HepG2 (cell line): Measurements from ENCODE around the gene EXOC7. TPM values are rescaled to one million over a fixed set of nuclear protein-coding genes. Genes with fewer than 3 reads are reported as not detected.
A peak's percentile ranks its signal among the peaks of the same experiment; 100 is the strongest.

Experiments
- CCDC6 ChIP-seq: sonication (generic); formaldehyde crosslinking; IDR thresholded peaks from 2 replicates; pipeline ENCODE4 v1.8.1; 2022; ENCODE audit warnings: mild to moderate bottlenecking, missing genetic modification reagents, moderate library complexity
- FOXA1 ChIP-seq, 2 experiments: fragments of 450-650 bp in 1 of 2; sonication (generic) in 1 of 2; formaldehyde crosslinking in 1 of 2; IDR thresholded peaks; 2 replicates each; pipeline versions ENCODE4 v1.4.0 to v1.6.1; 2016 to 2020; ENCODE audit warnings: missing genetic modification reagents in 1 of 2
- HNRNPLL ChIP-seq: fragments of 200-400 bp; formaldehyde crosslinking; IDR thresholded peaks from 2 replicates; pipeline ENCODE4 v1.6.1; 2017; ENCODE audit warnings: mild to moderate bottlenecking, low read depth, low read length; ENCODE audit not compliant: poor library complexity, severe bottlenecking
- LBX2 ChIP-seq: sonication (generic); formaldehyde crosslinking; IDR thresholded peaks from 2 replicates; pipeline ENCODE4 v1.5.0; 2020; ENCODE audit warnings: missing genetic modification reagents, mild to moderate bottlenecking, borderline replicate concordance
- MEF2D ChIP-seq: sonication (generic); formaldehyde crosslinking; IDR thresholded peaks from 2 replicates; pipeline ENCODE4 v1.5.1; 2020; ENCODE audit warnings: mild to moderate bottlenecking, missing genetic modification reagents
- RAD21 ChIP-seq: fragments of 450-650 bp; formaldehyde crosslinking; IDR thresholded peaks from 2 replicates; pipeline ENCODE4 v1.5.0; 2020; ENCODE audit warnings: mild to moderate bottlenecking
- TAF1 ChIP-seq: sonication (generic); formaldehyde crosslinking; IDR thresholded peaks from 2 replicates; pipeline ENCODE4 v1.4.0; 2020; ENCODE audit warnings: missing genetic modification reagents
- THAP11 ChIP-seq: IDR thresholded peaks from 2 replicates; pipeline ENCODE4 v1.6.1; 2016; ENCODE audit warnings: missing biosample characterization, missing genetic modification reagents
- TSC22D2 ChIP-seq: sonication (generic); formaldehyde crosslinking; IDR thresholded peaks from 2 replicates; pipeline ENCODE4 v1.5.1; 2020; ENCODE audit warnings: missing genetic modification reagents, mild to moderate bottlenecking, borderline replicate concordance
- YEATS4 ChIP-seq: sonication (generic); formaldehyde crosslinking; IDR thresholded peaks from 2 replicates; pipeline ENCODE4 v1.4.0; 2020; ENCODE audit warnings: missing genetic modification reagents, borderline replicate concordance
- ZBTB25 ChIP-seq: IDR thresholded peaks from 2 replicates; pipeline ENCODE4 v1.6.1; 2018; ENCODE audit warnings: missing genetic modification reagents
- ZBTB37 ChIP-seq: sonication (generic); formaldehyde crosslinking; IDR thresholded peaks from 2 replicates; pipeline ENCODE4 v1.4.0; 2020; ENCODE audit warnings: mild to moderate bottlenecking, missing genetic modification reagents
- ZNF280B ChIP-seq: sonication (generic); formaldehyde crosslinking; IDR thresholded peaks from 2 replicates; pipeline ENCODE4 v1.5.0; 2020; ENCODE audit warnings: missing genetic modification reagents, mild to moderate bottlenecking, borderline replicate concordance
- ZNF354B ChIP-seq: sonication (generic); formaldehyde crosslinking; IDR thresholded peaks from 2 replicates; pipeline ENCODE4 v1.8.0; 2022; ENCODE audit warnings: mild to moderate bottlenecking, missing genetic modification reagents
- ZNF589 ChIP-seq: sonication (generic); formaldehyde crosslinking; conservative IDR thresholded peaks from 2 replicates; pipeline ENCODE4 v1.8.0; 2022; ENCODE audit warnings: mild to moderate bottlenecking, moderate library complexity, missing genetic modification reagents
- ZNF646 ChIP-seq: sonication (generic); formaldehyde crosslinking; IDR thresholded peaks from 2 replicates; pipeline ENCODE4 v1.9.0; 2021; ENCODE audit warnings: mild to moderate bottlenecking, missing genetic modification reagents
- polyA plus RNA-seq, 8 experiments: library from polyadenylated mRNA; depleted of rRNA in 3 of 8; stranded (reverse) in 7 of 8; unstranded in 1 of 8; fragments of >200 nt; fragmentation: Illumina TruSeq in 4 of 8; extraction: Trizol in 4 of 8; gene quantifications; 2 replicates each; pipeline versions ENCODE4 v1.2.1 to v1.2.3, GENCODE V29; 2011 to 2016; ENCODE audit warnings: low read depth in 4 of 8, missing spikeins in 1 of 8, mixed read lengths in 1 of 8; ENCODE audit not compliant: insufficient read depth in 1 of 8
- total RNA-seq, 5 experiments: library from RNA; depleted of rRNA; stranded (reverse); fragments of >200 nt; fragmentation: Illumina TruSeq; extraction: Trizol; gene quantifications; 2 replicates each; pipeline ENCODE4 v1.2.3, GENCODE V29; 2016; ENCODE audit warnings: low read depth in 1 of 5

EXOC7 gene
- total and polyA plus RNA-seq, 2 of the 13 experiments (the other 11 are each of a cell fraction or from before 2014, with no cell fraction given) = 86.9 to 116 TPM

- TF ChIP-seq LBX2 = no peak
- no peak for TF ChIP-seq ZNF589 (CRISPR knock-in tag)
- TF ChIP-seq ZNF354B (CRISPR knock-in tag) = no peak
- peak; percentile 22 for TF ChIP-seq HNRNPLL
- TF ChIP-seq MEF2D (CRISPR knock-in tag) = peak; percentile 81
- TF ChIP-seq RAD21 (CRISPR knock-in tag) = no peak; the same call in none of the 2 replicates
- peak; percentile 73; the same call in 1 of the 2 replicates for TF ChIP-seq ZBTB25 (CRISPR knock-in tag)
- peak; percentile 70; the same call in 1 of the 2 replicates for TF ChIP-seq THAP11
- TF ChIP-seq TAF1 (CRISPR knock-in tag) = peak; percentile 71
- no peak for TF ChIP-seq ZBTB37 (CRISPR knock-in tag)
- no peak for TF ChIP-seq FOXA1 (IDR thresholded peaks at IDR 0.05)
- TF ChIP-seq FOXA1 (CRISPR knock-in tag; IDR thresholded peaks at IDR 0.05) = peak; percentile 82
- no peak; the same call in 1 of the 2 replicates for TF ChIP-seq YEATS4
- peak; percentile 74; the same call in 1 of the 2 replicates for TF ChIP-seq CCDC6 (CRISPR knock-in tag)
- TF ChIP-seq ZNF280B (CRISPR knock-in tag) = peak; percentile 30; the same call in 1 of the 2 replicates
- no peak for TF ChIP-seq ZNF646 (CRISPR knock-in tag)
- 0 out of 2 replicates have a peak, but pooled peaks have one; percentile 20 for TF ChIP-seq TSC22D2
These were observed 34.8 kb upstream of the EXOC7 start (continued) for GRCh38 chr17:76138234-76138895.
